ENCODE measurements around the gene ZNF865. TPM values are rescaled to one million over a fixed set of nuclear protein-coding genes. Genes with fewer than 3 reads are reported as not detected.
A peak's percentile ranks its signal among the peaks of the same experiment; 100 is the strongest.

Gene ZNF865
- total RNA-seq, 1 donor from 2014 or later, result 5.0 TPM

- no peak for DNase-seq
Measured at GRCh38 chr19:55644842-55645511, 39.5 kb downstream of the ZNF865 start.

DNA sequence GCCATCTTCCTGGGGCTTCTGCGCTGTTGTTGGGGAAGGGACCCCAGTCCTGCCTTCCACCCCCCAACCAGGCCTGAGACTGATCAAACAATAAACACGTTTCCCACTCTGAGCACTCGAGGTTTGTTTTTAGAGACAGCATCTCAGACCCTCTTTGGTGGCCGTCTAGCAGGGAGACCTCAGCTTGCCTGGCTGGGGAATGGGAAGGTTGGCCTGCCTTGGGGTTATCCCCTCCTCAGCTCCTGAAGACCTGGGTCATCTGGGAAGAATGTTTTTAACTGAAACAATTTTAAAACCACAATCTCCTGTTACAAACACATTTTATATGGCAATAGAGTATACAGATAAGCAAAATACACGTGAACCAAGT lies 40.0 kb downstream of the ZNF865 start:
- no peak for DNase-seq

GRCh38 chr19:55646889-55647731 lies 41.7 kb downstream of the ZNF865 start:
- DNase-seq, result no peak

DNA sequence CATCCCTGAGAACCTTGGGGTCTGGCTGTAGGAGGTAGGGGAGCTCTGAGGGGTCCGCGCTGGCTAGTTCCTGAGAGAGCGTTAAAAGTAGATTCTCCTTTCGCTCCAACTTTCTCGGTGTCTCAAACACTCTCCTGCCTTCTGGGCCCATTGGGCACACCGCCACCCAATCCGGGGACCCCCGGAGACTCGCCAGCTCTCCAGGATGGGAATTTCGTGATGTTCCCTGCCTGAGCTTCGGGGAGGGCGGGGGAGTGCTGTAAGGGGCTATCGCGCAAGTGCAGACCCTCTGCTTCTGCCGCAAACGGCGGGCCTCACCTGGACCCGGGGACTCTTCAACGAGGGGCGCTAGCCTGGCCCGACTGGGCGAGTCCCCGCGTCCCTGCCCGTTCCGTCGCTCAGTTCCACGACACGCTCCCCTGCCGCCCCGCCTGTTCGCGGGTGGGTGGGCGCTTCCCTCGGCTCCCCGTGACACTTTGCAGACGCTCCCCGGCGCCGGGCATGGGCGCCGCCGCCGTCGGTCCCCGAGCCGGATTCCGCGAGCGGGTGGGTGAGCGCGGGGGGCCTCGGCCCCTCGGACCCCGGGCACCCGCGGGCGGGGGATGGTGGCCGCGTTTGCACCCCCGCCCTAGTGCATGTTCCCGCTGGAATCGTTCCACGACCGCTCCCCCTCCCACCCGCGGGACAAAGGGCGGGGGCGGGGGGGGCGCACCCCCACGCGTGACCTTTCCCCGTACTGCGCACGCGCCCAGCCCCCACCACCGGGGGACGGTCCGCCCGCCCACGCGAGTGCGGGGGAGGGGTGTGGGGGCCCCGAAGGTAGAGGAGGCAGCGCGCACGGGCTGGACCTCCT lies 42.5 kb downstream of the ZNF865 start, which contains the start of gene CCDC106:
CCDC106 (plus strand) TSS at position 481 of the 853 bp plus-strand sequence. CDS start 835 bp downstream, outside the sequence.
- DNase-seq, result peak; percentile 91

GRCh38 chr19:55648585-55649267 lies 43.3 kb downstream of the ZNF865 start:
- DNase-seq, result no peak

DNA sequence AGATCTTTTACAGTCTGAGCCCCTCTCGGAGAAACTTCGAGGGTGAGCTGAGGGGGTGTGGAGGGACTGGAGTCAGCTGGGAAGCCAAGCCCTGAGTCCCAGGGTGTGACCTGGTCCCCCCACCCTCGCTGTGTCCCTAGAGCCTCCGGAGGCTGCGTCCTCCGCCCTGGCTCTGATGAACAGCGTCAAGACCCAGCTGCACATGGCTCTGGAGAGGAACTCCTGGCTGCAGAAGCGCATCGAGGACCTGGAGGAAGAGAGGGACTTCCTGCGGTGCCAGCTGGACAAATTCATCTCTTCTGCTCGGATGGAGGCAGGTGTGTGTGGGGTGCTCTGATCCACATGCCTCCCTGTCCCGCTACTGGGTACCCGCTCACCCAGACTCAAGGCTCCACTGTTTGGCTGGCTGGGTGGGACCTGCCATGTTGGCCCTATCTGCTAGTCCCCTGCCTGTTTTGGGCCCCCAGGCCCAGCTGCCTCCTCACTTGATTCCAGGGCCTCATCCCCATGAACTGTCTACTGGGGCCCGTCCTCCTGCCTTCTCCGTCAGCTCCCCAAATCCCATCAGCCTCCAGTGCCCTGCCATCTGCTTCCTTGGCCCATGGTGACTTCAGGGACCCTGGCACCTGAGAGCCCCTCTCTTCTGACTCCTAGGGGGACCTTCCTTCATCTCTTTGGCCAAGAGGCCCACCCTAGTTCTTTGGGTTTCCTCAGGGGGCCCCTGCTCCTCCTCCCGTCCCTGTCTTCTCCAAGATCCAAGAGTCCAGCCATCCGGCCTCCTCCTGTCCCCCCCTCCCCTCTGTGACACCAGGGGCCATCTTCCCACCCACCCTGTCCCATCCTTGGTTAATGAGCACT lies 44.0 kb downstream of the ZNF865 start:
- no peak for DNase-seq

GRCh38 chr19:55650126-55650557 lies 44.7 kb downstream of the ZNF865 start:
- no peak for DNase-seq

DNA sequence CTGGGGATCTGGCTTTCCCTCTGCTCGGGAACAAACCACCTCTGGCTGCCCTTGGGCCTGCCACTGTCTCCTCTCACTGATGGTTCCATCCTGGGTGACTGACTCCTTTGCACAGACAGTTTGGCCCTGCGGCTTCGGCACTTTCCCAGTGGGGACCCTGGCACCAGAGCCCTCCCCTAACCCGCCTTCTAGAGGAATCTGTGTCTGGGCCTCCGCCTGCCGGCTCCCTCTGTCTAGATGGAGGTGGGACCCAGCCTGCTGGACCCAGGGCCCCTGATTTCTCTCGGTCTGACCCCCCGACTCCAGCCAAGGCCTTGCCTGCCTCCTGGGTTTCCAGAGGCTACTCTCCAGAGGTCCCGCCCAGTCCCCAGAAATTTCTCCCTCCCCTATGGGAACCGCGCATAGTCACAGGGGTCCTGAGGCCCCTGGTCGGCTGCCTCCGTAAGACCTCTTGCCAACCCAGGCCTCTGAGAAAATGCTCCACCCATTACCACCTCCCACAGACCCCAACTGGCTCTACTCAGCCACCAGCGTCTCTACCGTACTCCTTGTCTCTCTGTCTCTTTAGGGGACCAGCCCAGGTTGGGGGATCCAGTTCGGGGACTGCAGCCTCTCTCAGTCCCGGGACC lies 45.3 kb downstream of the ZNF865 start:
- DNase-seq, result no peak

GRCh38 chr19:55651236-55651635 lies 45.8 kb downstream of the ZNF865 start:
- no peak for DNase-seq

DNA sequence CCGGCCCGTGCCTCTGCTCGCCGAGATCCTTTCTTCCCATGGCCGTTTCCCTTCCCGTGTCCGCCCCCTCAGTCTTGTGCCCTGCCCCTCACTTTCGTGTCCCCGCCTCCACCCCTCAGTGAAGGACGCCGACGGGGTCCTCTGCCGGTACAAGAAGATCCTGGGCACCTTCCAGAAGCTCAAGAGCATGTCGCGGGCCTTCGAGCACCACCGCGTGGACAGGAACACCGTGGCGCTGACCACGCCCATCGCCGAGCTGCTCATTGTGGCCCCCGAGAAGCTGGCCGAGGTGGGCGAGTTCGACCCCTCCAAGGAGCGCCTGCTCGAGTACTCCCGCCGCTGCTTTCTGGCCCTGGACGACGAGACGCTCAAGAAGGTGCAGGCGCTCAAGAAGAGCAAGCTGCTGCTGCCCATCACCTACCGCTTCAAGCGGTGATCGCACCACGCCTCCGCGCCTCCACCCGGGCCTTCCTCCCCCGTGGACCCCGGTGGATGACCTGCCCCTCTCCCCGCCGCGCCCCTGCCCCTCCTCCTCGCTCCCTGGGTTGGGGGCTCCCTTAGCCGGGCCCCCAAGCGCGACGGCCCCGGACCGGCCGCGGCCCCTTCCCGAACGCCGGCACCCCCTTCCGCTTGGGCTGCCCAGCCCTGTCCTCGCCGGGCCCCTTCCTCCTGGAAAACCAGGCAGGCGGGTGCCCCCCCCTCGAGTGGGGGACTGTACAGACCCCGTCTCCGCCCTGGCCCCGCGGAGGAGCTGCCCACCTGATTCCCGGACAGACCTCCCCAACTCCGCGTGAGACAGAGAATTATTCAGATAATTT lies 47.1 kb downstream of the ZNF865 start:
- DNase-seq, result no peak

DNA sequence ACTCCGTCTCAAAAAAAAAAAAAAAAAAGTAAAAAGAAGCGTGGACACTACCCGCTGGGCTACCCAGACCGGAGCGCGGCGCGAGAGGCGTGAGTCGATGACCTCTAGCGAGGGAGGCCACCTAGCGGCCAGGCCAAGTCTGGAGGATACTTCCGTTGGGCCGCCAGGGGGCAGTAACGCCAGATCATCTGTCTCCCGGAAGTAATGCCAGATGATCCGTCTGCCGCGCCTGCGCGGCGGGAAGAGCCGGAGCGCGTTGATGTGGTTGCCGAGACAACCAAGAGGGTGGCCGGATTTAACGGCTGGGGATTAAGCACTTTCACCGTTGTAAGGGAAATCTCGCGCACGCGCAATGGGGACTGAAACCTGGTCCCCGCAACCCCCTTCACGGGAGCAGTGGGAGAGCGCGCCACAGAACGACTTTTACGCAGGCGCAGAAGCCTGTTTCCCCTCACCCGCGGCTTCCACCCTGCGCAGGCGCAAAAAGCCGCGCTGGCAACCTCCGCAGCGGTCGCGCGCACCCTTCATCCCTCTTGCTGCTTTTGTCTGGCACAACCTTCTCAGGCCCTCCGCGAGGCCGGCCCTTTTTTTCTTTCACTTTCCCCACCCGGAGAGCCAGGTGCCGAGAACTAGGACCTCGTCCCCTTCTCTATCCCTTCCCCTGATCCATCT lies 48.3 kb downstream of the ZNF865 start:
- DNase-seq, result peak; percentile 100

DNA sequence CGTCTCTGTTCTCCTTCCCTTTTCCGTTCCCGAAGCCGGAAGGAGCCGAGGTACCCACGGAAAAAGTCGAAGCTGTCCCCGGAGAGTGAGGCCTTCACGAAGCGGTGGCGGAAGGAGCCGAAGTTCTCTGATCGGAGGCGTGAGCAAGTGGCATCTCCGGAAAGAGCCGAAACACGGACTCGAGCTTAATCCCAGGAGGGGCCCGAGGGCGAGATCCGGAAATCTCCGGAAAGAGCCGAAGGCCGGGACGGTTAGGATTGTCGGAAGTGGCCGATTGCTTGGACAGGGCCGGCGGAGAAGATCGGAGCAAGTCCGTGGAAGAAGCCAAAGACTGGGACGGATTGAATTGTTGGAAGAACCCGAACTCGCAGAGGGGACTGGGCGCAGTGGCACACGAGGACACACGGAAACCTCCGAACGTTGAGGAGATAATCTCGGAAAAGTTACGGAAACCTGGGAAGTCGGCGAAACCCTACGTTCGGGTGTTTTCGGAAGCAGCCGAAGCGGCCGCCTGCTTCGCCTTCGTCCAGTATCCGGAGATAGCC lies 48.9 kb downstream of the ZNF865 start:
- peak; percentile 100 for DNase-seq

DNA sequence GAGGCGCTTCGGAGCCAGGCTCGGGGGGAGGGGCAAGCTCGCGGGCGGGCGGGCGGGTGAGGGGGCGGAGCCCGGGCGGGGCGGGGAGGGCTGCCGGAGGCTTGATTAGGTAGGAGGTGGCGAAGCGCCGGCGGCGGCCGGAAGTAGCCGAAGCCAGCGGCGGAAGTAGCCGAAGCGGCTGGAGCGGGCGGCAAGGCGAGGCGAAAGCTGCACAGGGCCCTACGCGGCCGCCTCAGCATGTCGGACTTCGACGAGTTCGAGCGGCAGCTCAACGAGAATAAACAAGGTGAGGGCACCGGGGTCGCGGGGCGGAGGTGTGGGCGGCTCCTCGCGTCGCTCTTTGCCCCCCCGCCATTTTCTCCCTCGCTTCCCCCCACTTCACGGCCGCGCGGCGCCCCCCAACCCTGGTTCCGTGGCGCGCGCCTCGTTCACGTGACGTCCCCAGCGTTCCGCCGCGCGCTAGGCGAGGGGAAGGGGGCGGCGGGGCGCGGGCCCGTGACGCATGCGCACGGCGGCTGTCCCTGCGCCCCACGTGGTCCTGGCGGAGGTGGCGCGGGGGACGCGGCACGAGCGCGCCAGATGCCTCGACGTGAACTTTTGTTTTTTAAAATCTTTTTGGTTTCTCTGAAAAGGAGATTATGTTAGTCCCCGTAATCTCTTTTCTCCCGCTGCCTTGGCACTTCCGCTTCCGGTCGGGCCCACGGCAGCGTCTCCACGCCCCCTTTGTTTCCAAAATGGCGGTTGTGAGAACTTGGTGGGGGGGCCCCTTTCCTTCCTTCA lies 49.6 kb downstream of the ZNF865 start, which contains the start of gene U2AF2:
U2AF2 (plus strand) TSS at position 168 of the 780 bp plus-strand sequence; CDS start at position 238, 70 bp downstream.
- DNase-seq, result peak; percentile 98

DNA sequence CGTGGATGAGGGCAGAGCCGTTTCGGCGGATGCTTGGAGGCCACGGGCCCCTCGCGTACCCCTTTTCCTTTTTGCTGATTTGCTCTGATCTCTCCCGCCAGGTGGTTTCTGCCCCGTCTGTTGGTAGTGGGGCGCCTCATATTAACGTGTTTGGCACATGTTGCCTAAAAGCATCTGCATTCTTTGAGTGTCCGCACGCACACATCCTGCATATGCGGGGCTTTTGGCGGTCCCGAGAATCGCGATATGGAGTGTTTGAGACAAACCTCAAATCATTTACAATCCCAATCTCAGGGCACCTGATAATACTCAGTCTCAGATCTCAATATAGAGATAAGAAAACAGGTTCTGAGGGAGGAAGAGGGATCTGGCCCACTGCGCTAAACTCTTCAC lies 50.2 kb downstream of the ZNF865 start:
- no peak for DNase-seq

DNA sequence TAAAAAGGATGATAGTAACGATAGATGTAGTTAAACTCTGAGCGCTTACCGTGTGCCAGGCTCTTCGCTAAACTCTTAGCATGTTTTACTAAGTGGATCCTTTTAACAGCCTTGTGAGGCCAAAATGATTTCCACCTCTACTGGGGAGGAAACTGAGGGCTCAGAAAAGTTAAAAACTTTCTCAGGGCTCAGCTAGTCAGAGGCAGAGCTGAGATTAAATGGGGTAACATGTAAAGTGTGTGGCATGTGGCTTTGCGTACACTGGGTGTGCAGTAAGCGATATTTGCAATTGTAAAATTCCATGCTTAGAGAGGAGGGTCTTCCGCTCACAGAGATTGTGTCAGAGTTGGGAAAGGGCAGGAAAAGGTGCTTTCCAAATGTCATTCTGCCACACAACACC lies 51.1 kb downstream of the ZNF865 start:
- DNase-seq, result no peak

DNA sequence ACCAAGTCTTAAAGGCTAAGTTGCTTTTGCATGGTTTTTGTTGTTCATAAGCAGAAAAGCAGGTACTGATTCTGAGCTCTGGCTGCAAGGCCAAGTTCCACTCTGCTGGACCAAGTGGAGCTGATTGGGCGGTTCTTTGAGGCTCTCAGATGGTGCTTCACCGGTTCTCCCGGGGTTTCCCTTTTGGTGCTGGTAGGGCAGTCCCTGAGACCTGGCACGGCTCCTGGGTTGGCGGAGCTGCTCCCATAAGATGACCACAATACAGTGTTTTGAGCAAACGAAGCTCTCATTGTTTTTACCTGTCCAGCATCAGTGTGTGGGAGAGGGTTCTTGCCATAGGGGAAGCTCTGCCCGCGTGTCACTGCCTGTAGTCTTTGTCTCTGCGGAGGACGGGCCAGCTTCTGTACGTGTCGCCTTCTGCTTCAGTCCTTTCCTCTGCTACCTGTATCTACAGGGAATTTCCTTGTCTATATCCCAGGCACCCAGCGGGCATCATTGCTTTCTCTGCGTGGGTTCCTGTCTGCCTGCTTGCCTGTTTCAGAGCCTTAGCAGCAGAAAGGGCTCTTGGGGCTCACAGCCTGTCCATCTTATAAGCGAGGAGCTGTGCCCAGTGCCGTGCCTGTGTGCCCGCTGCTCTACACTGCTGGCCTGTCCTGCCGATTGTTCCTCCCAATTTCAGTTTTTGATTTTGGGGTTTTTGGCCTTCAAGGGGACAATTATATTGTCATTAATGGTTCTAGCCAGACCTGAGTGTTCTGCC lies 51.7 kb downstream of the ZNF865 start:
- DNase-seq, result no peak

Measured in tongue (tissue), 2 donors.